Ovary (tissue), 3 donors: ENCODE measurements around the gene SPRY4.

Source experiments
- EP300 ChIP-seq: sonication (generic); formaldehyde crosslinking; IDR thresholded peaks from one replicate; pipeline ENCODE4 v1.6.1; 2017; ENCODE audit warnings: antibody characterized with exemption
- POLR2A ChIP-seq: fragments of 450-650 bp; IDR thresholded peaks from one replicate; pipeline ENCODE4 v1.6.1; 2017; ENCODE audit warnings: antibody characterized with exemption, mild to moderate bottlenecking, moderate library complexity
- TF ChIP-seq, protein P1 (sequence below), 3 donors: fragments of 450-650 bp in 2 of 3; fragments of 200-600 bp in 1 of 3; IDR thresholded peaks; one replicate each; pipeline versions ENCODE4 v1.5.1 to v1.8.0; 2016 to 2022; ENCODE audit warnings: antibody characterized with exemption in 3 of 3, mild to moderate bottlenecking in 1 of 3
- donor health status: DM: no; HTN: no; CAD: no.

- TF ChIP-seq EP300 (no peak), POLR2A (no peak)
- TF ChIP-seq, protein P1, sequence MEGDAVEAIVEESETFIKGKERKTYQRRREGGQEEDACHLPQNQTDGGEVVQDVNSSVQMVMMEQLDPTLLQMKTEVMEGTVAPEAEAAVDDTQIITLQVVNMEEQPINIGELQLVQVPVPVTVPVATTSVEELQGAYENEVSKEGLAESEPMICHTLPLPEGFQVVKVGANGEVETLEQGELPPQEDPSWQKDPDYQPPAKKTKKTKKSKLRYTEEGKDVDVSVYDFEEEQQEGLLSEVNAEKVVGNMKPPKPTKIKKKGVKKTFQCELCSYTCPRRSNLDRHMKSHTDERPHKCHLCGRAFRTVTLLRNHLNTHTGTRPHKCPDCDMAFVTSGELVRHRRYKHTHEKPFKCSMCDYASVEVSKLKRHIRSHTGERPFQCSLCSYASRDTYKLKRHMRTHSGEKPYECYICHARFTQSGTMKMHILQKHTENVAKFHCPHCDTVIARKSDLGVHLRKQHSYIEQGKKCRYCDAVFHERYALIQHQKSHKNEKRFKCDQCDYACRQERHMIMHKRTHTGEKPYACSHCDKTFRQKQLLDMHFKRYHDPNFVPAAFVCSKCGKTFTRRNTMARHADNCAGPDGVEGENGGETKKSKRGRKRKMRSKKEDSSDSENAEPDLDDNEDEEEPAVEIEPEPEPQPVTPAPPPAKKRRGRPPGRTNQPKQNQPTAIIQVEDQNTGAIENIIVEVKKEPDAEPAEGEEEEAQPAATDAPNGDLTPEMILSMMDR (IDR thresholded peaks at IDR 0.05) = no peak
These were observed 1.9 kb downstream of the SPRY4 start for GRCh38 chr5:142322747-142323479.
